ENCODE measurements around the gene PLXNA1. TPM values are rescaled to one million over a fixed set of nuclear protein-coding genes. Genes with fewer than 3 reads are reported as not detected.

The PLXNA1 gene
- total and polyA plus RNA-seq, 9 of the 15 experiments (the other 6 are each of a cell fraction or from before 2014, with no cell fraction given): 0.23 to 59.9 (median 16.8) TPM

DNA sequence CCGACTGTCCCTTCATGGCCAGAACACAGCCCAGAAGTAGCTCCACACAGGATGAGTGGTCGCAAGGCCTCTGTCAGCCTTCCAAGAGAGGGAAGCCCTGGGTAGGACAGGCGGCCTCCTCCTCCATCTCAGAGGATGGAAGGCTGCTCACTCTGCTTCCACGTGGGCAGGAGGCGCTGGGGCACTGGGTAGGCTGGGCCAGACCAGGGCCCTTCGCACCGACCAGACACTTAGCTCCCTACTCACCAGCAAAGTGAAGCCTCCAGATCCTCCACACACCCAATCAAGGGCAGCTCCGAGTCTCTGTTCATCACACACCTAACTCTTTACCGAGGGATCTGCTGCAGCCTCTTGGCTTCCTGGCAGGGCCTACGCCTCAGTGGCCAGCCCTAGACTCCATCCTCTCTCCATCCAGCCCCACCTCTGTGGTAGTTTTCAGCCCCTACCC is 24.3 kb upstream of the PLXNA1 start:
- Histone ChIP-seq H4K20me1 (replicated peaks; ENCODE audit: control insufficient read depth, insufficient read depth, low read length) (no peaks in the 10 kb centered on the region), H3K36me3 (ENCODE audit: control insufficient read depth, insufficient read depth, low read length) (no peaks in the 10 kb centered on the region), H3K79me2 (ENCODE audit: control insufficient read depth, insufficient read depth, low read length) (no peaks in the 10 kb centered on the region; the same call in 2 of the 3 replicates), H3K4me1 (replicated peaks in 1 of 2; ENCODE audit: control insufficient read depth in 2 of 2, insufficient read depth in 2 of 2, low read length in 2 of 2) (peaks cover 9 to 28% of the 10 kb centered on the region in 2 experiments; a peak in 4 of 5 replicates), H2AFZ (ENCODE audit: low read depth, low read length) (no peak overlapping the region), H3K27me3 (ENCODE audit: control insufficient read depth in 2 of 2, insufficient read depth in 2 of 2, low read length in 2 of 2) (no peaks in the 10 kb centered on the region), H3K9ac (ENCODE audit: insufficient read depth in 1 of 2, low read depth in 2 of 2, low read length in 2 of 2) (no peak overlapping the region), H3K9me3 (replicated peaks; ENCODE audit: control insufficient read depth, insufficient read depth, low read depth, low read length) (no peaks in the 10 kb centered on the region), H3K4me2 (ENCODE audit: insufficient read depth, low read length) (no peak overlapping the region), H3K9me1 (ENCODE audit: control insufficient read depth, insufficient read depth, low read length) (no peaks in the 10 kb centered on the region), H3K4me3 (no peak overlapping the region), H3K27ac (ENCODE audit: extremely low read depth, low read depth, low read length) (no peak overlapping the region)
- no peak for DNase-seq (ENCODE audit: extremely low read depth in 1 of 4, low spot score in 3 of 4)
- intact Hi-C loops (cut with micrococcal nuclease) (no loop called here), in situ Hi-C loops (cut with MboI) (no loop called here)
- whole genome bisulfite sequencing (ENCODE audit: insufficient coverage, low coverage, missing lambda C conversion rate): 69% methylated on average over 9 of the region's 10 CpGs
- ChIA-PET POLR2A (interaction anchor here (0.6 kb wide), 2 partner anchors 15 to 47 kb away, joined by 3 read pairs; no protein-coding TSS in a partner anchor), CTCF (ENCODE audit: low intra/inter-chr PET ratio) (no interaction called here)
- BruUV-seq (replicated peaks): no TSS peak
- FAIRE-seq: no peak
- no peak for TF ChIP-seq BACH1 (tag; IDR thresholded peaks at IDR 0.05)
- no peak for TF ChIP-seq SIRT6 (IDR thresholded peaks at IDR 0.05; ENCODE audit: low read depth, low read length)
- no peak for TF ChIP-seq NFATC3 (IDR thresholded peaks at IDR 0.05)
- no peak for TF ChIP-seq ZC3H8 (IDR thresholded peaks at IDR 0.05)
- no peak for TF ChIP-seq ZBTB40 (IDR thresholded peaks at IDR 0.05)
- TF ChIP-seq ZBTB40 (CRISPR knock-in tag; IDR thresholded peaks at IDR 0.05): no peak
- no peak for TF ChIP-seq TAF1 (IDR thresholded peaks at IDR 0.05; ENCODE audit: control insufficient read depth, extremely low read depth, insufficient read depth, low read length, severe bottlenecking)
- no peak for TF ChIP-seq GATA2 (CRISPR knock-in tag; IDR thresholded peaks at IDR 0.05)
- no peak for TF ChIP-seq PHF8 (IDR thresholded peaks at IDR 0.05; ENCODE audit: borderline replicate concordance, low read length)
- TF ChIP-seq FUS (optimal IDR thresholded peaks at IDR 0.05; ENCODE audit: low read depth, low read length): no peak
- TF ChIP-seq CCNT2 (IDR thresholded peaks at IDR 0.05; ENCODE audit: borderline replicate concordance, extremely low read depth, insufficient read length, low read depth, low read length): no peak
- TF ChIP-seq ZNF77 (CRISPR knock-in tag; IDR thresholded peaks at IDR 0.05): no peak
- no peak for TF ChIP-seq ZBTB8A (IDR thresholded peaks at IDR 0.05; ENCODE audit: partially characterized antibody)
- TF ChIP-seq, protein P1, sequence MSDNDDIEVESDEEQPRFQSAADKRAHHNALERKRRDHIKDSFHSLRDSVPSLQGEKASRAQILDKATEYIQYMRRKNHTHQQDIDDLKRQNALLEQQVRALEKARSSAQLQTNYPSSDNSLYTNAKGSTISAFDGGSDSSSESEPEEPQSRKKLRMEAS (CRISPR knock-in tag; IDR thresholded peaks at IDR 0.05): no peak
- ATAC-seq: no peak

Data from K562 (cell line).